Superior temporal gyrus (tissue), 1 donor: Measurements from ENCODE around the gene CNN2.

Experiments used
- DNase-seq: peaks from one replicate; pipeline ENCODE4 v3.0.0-alpha.2; 2016; ENCODE audit errors: extremely low spot score

The CNN2 gene

DNA sequence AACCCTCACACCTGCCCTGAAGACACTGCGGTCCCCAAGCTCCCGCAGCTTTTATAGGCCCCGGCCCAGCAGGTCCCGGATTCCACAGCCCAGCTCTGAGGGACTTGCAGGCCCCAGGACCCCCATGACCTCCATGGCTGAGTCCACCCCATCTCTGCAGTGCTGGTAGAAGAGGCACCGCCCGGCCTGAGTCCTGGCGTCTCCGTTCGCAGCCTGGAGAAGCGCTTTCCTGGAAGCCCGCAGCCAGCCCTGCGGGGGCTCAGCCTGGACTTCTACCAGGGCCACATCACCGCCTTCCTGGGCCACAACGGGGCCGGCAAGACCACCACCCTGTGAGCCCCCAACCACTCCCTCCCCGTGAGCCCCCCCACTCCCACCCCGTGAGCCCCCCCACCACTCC, 22.7 kb downstream of the CNN2 start:
- no peak for DNase-seq

DNA sequence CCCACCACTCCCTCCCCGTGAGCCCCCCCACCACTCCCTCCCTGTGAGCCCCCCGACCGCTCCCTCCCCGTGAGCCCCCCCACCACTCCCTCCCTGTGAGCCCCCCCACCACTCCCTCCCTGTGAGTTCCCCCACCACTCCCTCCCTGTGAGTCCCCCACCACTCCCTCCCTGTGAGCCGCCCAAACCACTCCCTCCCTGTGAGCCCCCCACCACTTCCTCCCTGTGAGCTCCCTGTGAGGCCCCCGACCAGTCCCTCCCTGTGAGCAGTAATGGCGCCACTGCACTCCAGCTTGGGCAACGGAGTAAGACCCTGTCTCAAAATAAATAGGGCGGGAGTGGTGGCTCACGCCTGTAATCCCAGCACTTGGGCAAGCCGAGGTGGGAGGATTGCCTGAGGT, 23.4 kb downstream of the CNN2 start:
- DNase-seq = no peak

DNA sequence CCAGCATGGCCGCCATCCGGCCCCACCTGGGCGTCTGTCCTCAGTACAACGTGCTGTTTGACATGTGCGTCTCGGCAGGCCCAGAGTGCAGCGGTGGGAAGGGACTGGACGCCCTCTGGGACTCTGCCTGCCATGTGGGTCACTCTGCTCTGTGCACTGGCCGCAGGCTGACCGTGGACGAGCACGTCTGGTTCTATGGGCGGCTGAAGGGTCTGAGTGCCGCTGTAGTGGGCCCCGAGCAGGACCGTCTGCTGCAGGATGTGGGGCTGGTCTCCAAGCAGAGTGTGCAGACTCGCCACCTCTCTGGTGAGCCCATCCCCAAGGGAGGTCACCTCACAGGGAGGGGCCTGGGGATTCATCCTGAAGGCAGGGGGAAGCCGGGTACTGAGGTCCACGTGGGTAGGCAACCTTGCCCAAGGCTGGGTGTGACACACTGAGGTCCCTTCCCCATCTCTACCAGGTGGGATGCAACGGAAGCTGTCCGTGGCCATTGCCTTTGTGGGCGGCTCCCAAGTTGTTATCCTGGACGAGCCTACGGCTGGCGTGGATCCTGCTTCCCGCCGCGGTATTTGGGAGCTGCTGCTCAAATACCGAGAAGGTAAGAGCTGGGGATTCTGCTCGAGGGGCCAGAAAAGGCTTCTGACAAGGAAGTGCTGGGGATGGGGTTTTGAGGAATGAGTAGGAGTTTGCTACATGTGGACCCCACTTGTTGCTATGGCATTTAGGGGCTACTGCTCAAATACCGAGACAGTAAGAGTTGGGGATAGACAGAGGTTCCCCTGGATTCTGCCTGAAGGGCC, 24.8 kb downstream of the CNN2 start:
- DNase-seq = no peak

DNA sequence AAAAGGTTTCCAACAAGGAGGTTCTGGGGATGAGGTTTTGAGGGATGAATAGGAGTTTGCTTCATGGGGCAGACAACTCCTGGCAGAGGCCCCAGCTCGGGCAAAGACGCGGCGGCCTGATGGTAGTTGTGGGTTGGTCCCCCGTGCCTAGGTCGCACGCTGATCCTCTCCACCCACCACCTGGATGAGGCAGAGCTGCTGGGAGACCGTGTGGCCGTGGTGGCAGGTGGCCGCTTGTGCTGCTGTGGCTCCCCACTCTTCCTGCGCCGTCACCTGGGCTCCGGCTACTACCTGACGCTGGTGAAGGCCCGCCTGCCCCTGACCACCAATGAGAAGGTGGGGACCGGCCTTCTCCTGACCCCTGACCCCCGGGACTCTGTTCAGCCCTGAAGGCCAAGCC, 25.4 kb downstream of the CNN2 start:
- DNase-seq = no peak

DNA sequence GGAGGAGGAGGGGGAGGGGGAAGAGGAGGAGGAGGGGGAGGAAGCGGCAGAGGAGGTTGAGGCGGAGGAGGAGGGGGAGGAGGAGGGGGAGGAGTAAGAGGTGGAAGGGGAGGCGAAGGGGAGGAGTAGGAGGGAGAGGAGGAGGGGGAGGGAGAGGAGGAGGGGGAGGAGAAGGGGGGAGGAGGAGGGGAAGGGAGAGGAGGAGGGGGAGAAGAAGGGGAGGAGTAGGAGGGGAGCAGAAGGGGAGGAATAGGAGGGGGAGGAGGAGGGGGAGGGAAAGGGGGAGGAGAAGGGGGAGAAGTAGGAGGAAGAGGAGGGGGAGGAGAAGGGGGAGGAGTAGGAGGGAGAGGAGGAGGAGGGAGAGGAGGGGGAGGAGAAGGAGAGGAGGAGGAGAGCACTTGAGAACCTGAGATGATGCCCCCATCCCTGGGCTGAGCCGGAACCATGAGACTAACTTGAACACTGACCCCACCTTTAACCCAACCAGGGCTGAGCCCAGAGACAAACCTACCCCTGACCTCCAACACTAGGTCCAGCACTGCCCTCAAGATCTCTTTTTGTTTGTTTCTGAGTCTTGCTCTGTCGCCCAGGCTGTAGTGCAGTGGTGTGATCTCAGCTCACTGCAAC, 26.1 kb downstream of the CNN2 start:
- no peak for DNase-seq

DNA sequence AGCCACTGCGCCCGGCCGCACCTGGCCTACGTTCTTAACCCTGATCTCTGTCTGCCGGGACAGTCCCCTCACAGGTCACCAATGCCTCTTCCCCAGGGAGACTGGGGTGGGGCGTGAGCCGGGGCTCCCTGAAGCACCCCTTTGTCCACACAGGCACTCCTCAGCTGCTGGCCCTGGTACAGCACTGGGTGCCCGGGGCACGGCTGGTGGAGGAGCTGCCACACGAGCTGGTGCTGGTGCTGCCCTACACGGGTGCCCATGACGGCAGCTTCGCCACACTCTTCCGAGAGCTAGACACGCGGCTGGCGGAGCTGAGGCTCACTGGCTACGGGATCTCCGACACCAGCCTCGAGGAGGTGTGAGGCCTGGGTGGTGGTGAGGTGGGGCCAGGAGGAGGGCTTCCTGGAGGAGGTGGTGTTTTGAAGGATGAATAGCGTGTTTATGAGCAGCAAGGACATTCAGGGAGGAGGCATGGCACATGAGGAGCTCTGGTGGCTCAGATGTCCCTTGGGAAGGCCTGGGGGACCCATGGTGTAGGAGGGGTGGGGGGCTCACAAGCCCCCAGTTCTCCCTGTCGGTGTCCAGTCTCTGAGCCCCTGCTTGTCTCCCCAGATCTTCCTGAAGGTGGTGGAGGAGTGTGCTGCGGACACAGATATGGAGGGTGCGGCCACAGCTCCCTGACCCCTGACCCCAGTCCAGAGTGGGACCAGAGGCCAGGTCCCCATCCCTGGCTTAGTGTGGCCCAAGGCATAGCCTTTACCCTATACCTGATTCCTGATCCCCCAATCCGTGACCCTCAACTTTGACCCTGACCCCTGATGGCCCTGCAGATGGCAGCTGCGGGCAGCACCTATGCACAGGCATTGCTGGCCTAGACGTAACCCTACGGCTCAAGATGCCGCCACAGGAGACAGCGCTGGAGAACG, 27.0 kb downstream of the CNN2 start:
- DNase-seq = no peak

DNA sequence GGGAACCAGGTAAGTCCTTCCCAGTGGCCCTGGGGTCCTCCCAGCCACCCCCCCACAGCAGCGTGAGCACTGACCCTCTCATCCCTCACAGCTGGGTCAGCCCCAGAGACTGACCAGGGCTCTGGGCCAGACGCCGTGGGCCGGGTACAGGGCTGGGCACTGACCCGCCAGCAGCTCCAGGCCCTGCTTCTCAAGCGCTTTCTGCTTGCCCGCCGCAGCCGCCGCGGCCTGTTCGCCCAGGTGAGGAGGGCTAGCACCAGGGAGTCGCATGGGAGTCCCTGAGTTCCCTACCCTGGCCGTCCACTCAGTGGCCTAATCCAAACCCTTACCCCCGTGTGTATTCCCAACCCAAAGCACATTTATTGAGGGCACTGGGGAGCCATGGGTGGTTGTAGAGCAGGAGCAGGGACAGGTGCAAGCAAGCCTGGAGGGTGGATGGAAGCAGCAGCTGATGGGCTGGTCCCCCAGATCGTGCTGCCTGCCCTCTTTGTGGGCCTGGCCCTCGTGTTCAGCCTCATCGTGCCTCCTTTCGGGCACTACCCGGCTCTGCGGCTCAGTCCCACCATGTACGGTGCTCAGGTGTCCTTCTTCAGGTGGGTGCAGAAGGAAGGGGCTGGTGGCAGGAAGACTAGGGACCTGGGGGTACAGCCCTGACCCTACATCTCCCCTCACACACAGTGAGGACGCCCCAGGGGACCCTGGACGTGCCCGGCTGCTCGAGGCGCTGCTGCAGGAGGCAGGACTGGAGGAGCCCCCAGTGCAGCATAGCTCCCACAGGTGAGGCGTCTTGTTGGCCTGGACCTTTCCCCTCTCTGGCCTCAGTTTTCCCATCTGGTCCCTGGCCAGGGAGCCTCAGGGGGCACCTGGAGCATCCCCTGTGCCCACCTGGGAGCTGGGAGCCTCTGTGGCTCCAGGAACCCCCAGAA, 28.0 kb downstream of the CNN2 start:
- DNase-seq = no peak

DNA sequence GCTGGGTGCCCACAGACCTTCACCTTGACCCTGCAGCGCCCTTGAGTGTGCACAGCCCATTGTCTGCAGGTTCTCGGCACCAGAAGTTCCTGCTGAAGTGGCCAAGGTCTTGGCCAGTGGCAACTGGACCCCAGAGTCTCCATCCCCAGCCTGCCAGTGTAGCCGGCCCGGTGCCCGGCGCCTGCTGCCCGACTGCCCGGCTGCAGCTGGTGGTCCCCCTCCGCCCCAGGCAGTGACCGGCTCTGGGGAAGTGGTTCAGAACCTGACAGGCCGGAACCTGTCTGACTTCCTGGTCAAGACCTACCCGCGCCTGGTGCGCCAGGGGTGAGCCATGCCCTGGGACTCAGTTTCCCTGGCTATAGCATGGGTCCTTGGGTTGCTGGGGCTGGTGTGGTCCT, 28.6 kb downstream of the CNN2 start:
- DNase-seq = no peak

DNA sequence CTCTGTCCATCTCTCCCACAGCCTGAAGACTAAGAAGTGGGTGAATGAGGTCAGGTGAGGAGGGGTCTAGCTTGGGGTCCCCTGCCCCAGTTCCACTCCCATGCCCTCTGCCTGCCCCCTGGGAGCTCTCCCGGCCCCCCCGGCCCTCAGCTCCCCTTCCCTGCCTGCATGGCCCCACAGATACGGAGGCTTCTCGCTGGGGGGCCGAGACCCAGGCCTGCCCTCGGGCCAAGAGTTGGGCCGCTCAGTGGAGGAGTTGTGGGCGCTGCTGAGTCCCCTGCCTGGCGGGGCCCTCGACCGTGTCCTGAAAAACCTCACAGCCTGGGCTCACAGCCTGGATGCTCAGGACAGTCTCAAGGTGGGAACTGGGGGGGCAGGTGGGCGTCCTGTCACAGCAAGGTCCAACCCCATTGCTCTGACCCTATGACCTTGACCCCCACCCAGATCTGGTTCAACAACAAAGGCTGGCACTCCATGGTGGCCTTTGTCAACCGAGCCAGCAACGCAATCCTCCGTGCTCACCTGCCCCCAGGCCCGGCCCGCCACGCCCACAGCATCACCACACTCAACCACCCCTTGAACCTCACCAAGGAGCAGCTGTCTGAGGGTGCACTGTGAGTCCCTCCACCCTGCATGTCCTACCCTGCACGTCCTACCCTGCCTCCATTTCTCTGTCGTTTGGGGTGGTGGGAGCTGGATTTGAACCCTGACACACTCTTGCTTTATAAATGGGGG, 29.6 kb downstream of the CNN2 start:
- no peak for DNase-seq

DNA sequence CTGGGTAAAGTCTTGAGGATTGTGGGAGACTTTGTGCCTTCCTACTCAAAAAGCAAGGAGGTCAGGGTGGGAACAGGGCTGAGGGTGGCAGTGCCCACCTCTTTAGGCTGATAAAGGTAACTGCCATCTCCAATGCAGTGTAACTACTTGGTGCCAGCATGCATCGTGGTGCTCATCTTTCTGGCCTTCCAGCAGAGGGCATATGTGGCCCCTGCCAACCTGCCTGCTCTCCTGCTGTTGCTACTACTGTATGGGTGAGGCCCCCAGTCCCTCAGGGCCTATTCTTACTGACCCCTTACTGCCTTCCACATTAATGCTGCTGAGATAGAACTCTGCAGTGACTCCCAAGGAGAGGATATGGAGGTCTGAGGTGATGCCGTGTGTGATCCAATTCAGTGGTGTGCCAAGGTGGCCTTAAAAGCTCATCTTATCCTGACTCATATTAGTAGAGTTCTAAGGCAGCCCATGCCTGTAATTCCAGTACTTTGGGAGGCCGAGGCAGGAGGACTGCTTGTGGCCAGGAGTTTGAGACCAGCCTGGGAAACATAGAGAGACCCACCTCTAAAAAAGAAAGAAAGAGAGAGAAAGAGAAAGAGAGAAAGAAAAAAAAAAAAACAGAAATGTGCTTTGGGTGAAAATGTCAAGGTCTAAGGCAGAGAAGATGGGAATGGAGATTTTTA, 30.9 kb downstream of the CNN2 start:
- DNase-seq = no peak

DNA sequence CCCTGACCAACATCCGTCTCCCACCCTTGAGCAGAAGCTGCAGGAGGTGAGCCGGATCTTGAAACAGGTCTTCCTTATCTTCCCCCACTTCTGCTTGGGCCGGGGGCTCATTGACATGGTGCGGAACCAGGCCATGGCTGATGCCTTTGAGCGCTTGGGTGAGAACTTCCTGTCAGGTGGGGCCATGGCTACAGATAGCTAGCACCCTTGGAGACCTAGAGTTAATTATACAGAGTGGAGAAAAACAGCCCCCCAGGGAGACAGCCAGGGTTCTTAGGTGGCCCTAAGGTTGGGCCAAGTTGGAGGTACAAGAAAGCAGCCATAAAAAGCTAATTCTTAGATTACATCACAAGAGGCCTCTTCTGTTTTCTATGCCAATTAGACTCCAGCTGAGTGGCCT, 31.7 kb downstream of the CNN2 start:
- DNase-seq = no peak

DNA sequence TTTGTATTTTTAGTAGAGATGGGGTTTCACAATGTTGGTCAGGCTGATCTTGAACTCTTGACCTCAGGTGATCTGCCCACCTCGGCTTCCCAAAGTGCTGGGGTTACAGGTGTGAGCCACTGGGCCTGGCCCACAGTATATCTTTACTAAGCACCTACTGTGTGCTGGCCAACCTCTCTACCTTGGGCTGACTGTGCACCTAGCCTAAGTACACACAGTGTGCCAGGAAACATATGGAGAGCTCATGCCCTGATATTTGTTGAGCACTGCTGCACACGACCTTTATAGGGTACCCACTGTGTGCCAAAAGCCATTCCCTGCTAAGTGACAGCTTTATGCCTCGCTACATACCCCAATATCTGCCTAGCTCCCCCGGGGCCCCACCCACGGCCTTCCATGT, 34.3 kb downstream of the CNN2 start:
- DNase-seq = no peak

DNA sequence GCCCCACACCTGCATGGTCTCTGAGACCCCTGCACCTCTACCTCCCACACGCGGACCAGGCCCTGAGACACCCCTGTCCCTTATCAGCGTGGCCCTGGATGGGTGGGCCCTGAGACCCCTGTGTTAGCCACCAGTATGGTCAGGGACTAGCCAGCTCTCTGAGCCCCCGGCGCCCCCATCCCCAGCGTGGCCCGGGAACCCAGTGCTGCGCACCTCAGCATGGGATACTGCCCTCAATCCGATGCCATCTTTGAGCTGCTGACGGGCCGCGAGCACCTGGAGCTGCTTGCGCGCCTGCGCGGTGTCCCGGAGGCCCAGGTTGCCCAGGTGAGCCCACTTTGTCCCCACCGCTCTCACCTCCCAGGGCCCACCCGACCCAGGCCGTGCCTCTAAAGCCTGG, 35.6 kb downstream of the CNN2 start:
- DNase-seq = no peak

DNA sequence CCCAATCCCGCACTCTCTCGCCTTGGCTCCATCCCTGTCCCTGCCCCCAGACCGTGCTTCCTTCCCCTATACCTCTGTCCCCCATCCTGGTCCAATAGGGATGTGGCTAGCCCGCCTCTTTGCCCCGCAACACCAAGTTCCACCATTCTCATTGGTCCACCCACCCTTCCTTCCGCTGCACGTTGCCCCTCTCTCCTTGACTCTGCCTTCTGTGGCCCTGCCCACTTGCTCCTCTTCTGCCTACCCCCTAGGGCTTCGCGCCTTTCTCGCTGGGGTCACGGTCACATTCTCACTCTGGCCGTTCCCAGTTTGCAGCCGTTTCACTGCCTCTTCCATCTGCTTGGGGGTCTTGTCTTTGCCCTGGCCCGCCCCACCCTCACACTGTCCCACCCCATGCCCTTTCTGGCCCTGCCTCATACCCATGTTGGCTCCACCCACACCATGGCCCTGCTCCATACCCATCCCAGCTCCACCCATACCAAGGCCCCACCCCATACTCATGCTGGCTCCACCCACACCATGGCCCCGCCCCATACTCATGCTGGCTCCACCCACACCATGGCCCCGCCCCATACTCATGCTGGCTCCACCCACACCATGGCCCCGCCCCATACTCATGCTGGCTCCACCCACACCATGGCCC, 36.1 kb downstream of the CNN2 start:
- DNase-seq = no peak

DNA sequence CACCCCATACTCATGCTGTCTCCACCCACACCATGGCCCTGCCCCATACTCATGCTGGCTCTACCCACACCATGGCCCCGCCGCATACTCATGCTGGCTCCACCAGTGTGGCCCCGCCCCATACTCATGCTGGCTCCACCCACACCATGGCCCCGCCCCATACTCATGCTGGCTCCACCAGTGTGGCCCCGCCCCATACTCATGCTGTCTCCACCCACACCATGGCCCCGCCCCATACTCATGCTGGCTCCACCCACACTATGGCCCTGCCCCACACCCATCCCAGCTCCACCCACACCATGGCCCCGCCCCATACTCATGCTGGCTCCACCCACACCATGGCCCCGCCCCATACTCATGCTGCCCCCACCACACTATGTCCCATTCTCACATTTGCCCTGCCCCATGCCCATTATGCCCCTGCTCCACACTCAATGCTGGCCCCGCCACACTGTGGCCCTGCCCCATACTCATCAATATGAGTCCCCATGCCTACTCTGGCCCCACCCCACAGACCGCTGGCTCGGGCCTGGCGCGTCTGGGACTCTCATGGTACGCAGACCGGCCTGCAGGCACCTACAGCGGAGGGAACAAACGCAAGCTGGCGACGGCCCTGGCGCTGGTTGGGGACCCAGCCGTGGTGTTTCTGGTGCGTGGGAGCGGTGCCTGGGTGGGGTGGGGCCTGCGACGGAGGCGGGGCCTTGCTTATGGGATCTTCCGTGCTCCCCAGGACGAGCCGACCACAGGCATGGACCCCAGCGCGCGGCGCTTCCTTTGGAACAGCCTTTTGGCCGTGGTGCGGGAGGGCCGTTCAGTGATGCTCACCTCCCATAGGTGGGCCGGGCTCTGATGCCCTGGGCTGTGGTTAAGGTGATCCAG, 36.9 kb downstream of the CNN2 start:
- no peak for DNase-seq

DNA sequence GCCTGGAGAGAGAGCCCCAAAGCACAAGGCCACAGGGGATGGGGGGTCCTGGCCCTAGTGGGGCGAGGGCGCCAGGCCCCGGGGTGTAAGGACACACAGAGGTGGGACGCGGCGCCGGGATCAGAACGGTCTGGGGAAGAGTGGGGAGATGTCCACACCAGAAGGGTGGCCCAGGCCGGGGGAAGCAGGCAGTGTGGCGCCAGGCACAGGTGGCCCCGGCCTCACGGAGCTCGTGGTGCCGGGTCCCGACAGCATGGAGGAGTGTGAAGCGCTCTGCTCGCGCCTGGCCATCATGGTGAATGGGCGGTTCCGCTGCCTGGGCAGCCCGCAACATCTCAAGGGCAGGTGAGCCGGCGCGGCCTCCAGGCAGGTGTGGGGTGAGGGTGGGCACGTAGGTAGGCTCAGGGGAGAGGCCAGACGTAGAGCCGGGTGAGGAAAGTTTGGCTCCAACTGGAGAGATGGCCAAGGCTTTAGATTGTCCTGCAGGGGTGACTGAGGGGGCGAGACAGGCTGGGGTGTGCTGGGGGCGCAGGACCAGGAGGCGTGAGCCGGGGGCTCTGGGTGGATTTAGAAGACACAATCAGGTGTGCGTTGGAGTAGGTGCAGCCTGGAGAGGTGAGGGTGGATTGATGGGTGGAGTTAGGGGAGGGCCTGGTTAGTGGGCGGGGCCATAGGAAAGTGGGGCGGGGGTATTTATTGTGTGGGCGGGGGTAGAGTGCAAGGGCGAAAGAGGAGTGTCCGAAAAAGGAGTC, 37.7 kb downstream of the CNN2 start:
- DNase-seq = no peak

DNA sequence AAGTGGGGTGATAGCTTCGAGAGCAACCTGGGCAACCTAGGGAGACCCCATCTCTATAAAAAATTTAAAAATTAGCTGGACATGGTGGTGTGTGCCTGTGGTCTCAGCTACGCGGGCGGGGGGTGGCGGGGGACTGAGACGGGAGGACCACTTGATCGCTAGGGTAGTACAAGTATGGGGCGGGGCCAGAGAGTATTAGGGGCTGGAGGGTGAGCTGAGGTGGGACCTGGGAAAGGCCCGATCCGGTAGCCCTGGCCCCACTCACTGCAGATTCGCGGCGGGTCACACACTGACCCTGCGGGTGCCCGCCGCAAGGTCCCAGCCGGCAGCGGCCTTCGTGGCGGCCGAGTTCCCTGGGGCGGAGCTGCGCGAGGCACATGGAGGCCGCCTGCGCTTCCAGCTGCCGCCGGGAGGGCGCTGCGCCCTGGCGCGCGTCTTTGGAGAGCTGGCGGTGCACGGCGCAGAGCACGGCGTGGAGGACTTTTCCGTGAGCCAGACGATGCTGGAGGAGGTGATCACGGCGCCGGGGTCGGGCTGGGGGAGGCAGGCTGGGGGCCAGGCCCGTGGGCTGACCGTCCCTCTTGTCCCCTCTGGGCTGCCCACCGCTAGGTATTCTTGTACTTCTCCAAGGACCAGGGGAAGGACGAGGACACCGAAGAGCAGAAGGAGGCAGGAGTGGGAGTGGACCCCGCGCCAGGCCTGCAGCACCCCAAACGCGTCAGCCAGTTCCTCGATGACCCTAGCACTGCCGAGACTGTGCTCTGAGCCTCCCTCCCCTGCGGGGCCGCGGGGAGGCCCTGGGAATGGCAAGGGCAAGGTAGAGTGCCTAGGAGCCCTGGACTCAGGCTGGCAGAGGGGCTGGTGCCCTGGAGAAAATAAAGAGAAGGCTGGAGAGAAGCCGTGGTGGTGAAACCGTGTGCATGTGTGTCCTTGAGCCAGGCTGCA, 38.5 kb downstream of the CNN2 start:
- no peak for DNase-seq
